Measurements from ENCODE around the gene FFAR2. TPM values are rescaled to one million over a fixed set of nuclear protein-coding genes. Genes with fewer than 3 reads are reported as not detected.
A peak's percentile ranks its signal among the peaks of the same experiment; 100 is the strongest.

The FFAR2 gene
- total and polyA plus RNA-seq, 9 of the 15 experiments (the other 6 are each of a cell fraction or from before 2014, with no cell fraction given) = not detected

GRCh38 chr19:35488677-35489076 lies 40.6 kb downstream of the FFAR2 start (continued):
- no peak for TF ChIP-seq TRIM25 (IDR thresholded peaks at IDR 0.05; ENCODE audit: borderline replicate concordance)
- no peak for TF ChIP-seq PREB (CRISPR knock-in tag; IDR thresholded peaks at IDR 0.05)
- no peak for TF ChIP-seq ZNF121 (CRISPR knock-in tag; conservative IDR thresholded peaks at IDR 0.05)
- TF ChIP-seq RAD51 (IDR thresholded peaks at IDR 0.05; ENCODE audit: borderline replicate concordance, low read depth) = peak; percentile 51; the same call in 1 of the 2 replicates
- TF ChIP-seq CHD7 (IDR thresholded peaks at IDR 0.05; ENCODE audit: low read depth, low read length) = no peak
- TF ChIP-seq ZNF41 (CRISPR knock-in tag; conservative IDR thresholded peaks at IDR 0.05) = no peak
- TF ChIP-seq RNF2 (IDR thresholded peaks at IDR 0.05) = no peak
- TF ChIP-seq POLR2G (IDR thresholded peaks at IDR 0.05; ENCODE audit: low read depth, low read length) = no peak
- TF ChIP-seq CREBBP (IDR thresholded peaks at IDR 0.05; ENCODE audit: low read depth, low read length) = no peak
- no peak for TF ChIP-seq ZNF146 (CRISPR knock-in tag; IDR thresholded peaks at IDR 0.05; ENCODE audit: unreplicated experiment)
- no peak for TF ChIP-seq SMARCB1 (IDR thresholded peaks at IDR 0.05; ENCODE audit: insufficient read length, low read depth)
- TF ChIP-seq ZNF79 (CRISPR knock-in tag; IDR thresholded peaks at IDR 0.05; ENCODE audit: low read depth) = no peak
- TF ChIP-seq USF2 (CRISPR knock-in tag; IDR thresholded peaks at IDR 0.05) = peak; percentile 33; the same call in 1 of the 2 replicates
